ENCODE results near the gene TEX35.

TEX35 gene

DNA sequence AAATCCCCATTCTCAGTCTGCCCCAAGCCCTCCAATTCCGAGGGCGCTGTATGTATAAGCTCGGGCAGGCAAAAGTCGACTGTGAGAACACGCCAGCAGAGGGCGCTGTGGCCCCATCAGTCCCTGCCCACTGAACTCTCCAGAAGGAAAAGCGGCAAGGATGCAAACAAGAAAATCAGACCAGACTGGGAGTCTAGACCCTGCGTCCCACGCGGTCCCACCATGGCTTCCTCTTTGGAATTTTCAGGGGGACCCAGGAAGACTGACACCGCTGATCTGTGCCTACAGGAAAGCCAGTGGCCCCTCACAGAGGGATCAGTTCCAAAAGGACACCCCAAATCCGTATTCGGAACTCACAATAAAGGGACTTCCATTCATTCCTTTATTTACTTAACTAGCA lies 19.5 kb downstream of the TEX35 start (continued):
- TF ChIP-seq, protein P1, sequence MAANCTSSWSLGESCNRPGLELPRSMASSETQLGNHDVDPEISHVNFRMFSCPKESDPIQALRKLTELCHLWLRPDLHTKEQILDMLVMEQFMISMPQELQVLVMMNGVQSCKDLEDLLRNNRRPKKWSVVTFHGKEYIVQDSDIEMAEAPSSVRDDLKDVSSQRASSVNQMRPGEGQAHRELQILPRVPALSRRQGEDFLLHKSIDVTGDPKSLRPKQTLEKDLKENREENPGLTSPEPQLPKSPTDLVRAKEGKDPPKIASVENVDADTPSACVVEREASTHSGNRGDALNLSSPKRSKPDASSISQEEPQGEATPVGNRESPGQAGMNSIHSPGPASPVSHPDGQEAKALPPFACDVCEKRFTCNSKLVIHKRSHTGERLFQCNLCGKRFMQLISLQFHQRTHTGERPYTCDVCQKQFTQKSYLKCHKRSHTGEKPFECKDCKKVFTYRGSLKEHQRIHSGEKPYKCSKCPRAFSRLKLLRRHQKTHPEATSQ (tag by site-specific recombination; IDR thresholded peaks at IDR 0.05): no peak
- TF ChIP-seq ZNF221 (tag by site-specific recombination; IDR thresholded peaks at IDR 0.05; ENCODE audit: borderline replicate concordance): no peak
- no peak for TF ChIP-seq ZNF837 (tag by site-specific recombination; IDR thresholded peaks at IDR 0.05)

DNA sequence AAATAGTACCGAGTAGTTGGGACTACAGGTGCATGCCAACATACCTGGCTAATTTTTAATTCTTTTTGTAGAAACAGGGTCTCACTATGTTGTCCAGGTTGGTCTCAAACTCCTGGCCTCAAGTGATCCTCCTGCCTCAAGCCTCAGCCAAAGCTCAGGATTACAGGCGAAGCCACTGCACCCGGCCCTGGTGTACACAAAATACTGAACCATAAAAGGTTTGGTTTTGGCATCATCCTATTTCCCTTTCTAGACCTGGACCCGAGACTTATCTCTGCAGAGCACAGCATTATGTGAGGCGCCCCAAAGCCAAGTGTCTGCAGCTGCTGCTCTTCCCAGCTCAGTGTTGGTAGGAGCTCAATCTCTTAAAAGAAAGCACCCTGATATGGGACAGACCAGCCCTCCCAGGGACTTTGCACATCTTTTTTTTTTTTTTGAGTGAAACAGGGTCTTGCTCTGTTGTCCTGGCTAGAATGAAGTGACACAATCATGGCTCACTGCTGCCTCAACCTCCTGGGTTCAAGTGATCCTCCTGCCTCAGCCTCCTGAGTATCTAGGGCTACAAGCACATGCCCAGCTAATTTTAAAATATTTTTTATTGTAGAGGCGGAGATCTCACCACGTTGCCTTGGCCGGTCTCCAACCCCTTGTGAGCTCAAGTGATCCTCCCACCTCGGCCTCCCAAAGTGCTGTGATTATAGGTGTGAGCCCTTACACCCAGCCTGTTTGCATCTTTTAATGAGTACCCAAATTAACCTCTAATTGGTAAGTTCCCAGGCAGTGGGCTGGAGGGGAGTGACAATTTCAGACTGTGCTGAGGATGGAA lies 20.4 kb downstream of the TEX35 start:
- Histone ChIP-seq H3K4me3 (ENCODE audit: low read depth, low read length) (no peak overlapping the region), H3K36me3 (ENCODE audit: control insufficient read depth in 2 of 2, insufficient read depth in 1 of 2, low read length in 2 of 2) (no peaks in the 10 kb centered on the region), H3K9me3 (ENCODE audit: control insufficient read depth, insufficient read depth, low read depth, low read length) (no peaks in the 10 kb centered on the region), H3K27ac (ENCODE audit: extremely low read depth, low read depth, low read length) (no peak overlapping the region), H3K4me1 (ENCODE audit: control insufficient read depth, insufficient read depth, low read length) (no peaks in the 10 kb centered on the region; the same call in 1 of the 2 replicates)
- ChIA-PET POLR2A (no interaction called here), CTCF (interaction anchor here (0.6 to 3.6 kb wide), 23 partner anchors 8 to 1012 kb away, joined by 3 to 39 read pairs (median 4); no protein-coding TSS in a partner anchor)
- TF ChIP-seq, protein P2, sequence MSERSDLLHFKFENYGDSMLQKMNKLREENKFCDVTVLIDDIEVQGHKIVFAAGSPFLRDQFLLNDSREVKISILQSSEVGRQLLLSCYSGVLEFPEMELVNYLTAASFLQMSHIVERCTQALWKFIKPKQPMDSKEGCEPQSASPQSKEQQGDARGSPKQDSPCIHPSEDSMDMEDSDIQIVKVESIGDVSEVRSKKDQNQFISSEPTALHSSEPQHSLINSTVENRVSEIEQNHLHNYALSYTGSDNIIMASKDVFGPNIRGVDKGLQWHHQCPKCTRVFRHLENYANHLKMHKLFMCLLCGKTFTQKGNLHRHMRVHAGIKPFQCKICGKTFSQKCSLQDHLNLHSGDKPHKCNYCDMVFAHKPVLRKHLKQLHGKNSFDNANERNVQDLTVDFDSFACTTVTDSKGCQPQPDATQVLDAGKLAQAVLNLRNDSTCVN (tag by site-specific recombination; optimal IDR thresholded peaks at IDR 0.05): no peak
- TF ChIP-seq, protein P3, sequence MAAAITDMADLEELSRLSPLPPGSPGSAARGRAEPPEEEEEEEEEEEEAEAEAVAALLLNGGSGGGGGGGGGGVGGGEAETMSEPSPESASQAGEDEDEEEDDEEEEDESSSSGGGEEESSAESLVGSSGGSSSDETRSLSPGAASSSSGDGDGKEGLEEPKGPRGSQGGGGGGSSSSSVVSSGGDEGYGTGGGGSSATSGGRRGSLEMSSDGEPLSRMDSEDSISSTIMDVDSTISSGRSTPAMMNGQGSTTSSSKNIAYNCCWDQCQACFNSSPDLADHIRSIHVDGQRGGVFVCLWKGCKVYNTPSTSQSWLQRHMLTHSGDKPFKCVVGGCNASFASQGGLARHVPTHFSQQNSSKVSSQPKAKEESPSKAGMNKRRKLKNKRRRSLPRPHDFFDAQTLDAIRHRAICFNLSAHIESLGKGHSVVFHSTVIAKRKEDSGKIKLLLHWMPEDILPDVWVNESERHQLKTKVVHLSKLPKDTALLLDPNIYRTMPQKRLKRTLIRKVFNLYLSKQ (tag by site-specific recombination; IDR thresholded peaks at IDR 0.05; ENCODE audit: borderline replicate concordance): no peak
- TF ChIP-seq ZNF114 (tag by site-specific recombination; IDR thresholded peaks at IDR 0.05) (no peak), ZNF623 (tag by site-specific recombination; IDR thresholded peaks at IDR 0.05) (no peak), ZNF202 (tag by site-specific recombination; IDR thresholded peaks at IDR 0.05; ENCODE audit: borderline replicate concordance) (no peak), ZSCAN23 (tag by site-specific recombination; IDR thresholded peaks at IDR 0.05) (no peak), ZFP37 (tag by site-specific recombination; IDR thresholded peaks at IDR 0.05) (no peak), SP7 (tag by site-specific recombination; IDR thresholded peaks at IDR 0.05) (no peak), ZNF670 (tag by site-specific recombination; IDR thresholded peaks at IDR 0.05; ENCODE audit: low read depth) (no peak), ZNF239 (tag by site-specific recombination; IDR thresholded peaks at IDR 0.05) (no peak), ZNF514 (tag by site-specific recombination; IDR thresholded peaks at IDR 0.05) (no peak), ZNF747 (tag by site-specific recombination; IDR thresholded peaks at IDR 0.05) (no peak), MZF1 (tag by site-specific recombination; IDR thresholded peaks at IDR 0.05; ENCODE audit: borderline replicate concordance) (no peak), ZNF214 (tag by site-specific recombination; IDR thresholded peaks at IDR 0.05; ENCODE audit: borderline replicate concordance) (no peak), BCL11A (tag by site-specific recombination; IDR thresholded peaks at IDR 0.05; ENCODE audit: low read depth) (no peak)
- TF ChIP-seq, protein P4, sequence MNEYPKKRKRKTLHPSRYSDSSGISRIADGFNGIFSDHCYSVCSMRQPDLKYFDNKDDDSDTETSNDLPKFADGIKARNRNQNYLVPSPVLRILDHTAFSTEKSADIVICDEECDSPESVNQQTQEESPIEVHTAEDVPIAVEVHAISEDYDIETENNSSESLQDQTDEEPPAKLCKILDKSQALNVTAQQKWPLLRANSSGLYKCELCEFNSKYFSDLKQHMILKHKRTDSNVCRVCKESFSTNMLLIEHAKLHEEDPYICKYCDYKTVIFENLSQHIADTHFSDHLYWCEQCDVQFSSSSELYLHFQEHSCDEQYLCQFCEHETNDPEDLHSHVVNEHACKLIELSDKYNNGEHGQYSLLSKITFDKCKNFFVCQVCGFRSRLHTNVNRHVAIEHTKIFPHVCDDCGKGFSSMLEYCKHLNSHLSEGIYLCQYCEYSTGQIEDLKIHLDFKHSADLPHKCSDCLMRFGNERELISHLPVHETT (tag by site-specific recombination; IDR thresholded peaks at IDR 0.05): no peak
- TF ChIP-seq, protein P5, sequence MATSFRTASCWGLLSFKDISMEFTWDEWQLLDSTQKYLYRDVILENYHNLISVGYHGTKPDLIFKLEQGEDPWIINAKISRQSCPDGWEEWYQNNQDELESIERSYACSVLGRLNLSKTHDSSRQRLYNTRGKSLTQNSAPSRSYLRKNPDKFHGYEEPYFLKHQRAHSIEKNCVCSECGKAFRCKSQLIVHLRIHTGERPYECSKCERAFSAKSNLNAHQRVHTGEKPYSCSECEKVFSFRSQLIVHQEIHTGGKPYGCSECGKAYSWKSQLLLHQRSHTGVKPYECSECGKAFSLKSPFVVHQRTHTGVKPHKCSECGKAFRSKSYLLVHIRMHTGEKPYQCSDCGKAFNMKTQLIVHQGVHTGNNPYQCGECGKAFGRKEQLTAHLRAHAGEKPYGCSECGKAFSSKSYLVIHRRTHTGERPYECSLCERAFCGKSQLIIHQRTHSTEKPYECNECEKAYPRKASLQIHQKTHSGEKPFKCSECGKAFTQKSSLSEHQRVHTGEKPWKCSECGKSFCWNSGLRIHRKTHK (tag by site-specific recombination; IDR thresholded peaks at IDR 0.05): no peak

Measured in HEK293 (cell line).